ENCODE results near the gene CALD1. TPM values are rescaled to one million over a fixed set of nuclear protein-coding genes. Genes with fewer than 3 reads are reported as not detected.

CALD1 gene
- polyA plus RNA-seq, 1 donor from 2014 or later, result 8.0 TPM

GRCh38 chr7:134747326-134747725 lies 32.1 kb upstream of the CALD1 start:
- Histone ChIP-seq H3K9me3 (ENCODE audit: low read length) (no peaks in the 10 kb centered on the region), H3K79me2 (replicated peaks; ENCODE audit: insufficient read depth, low read length) (no peaks in the 10 kb centered on the region), H3K36me3 (ENCODE audit: insufficient read depth, low read length) (no peaks in the 10 kb centered on the region), H3K9ac (ENCODE audit: low read length) (no peak overlapping the region), H3K27me3 (ENCODE audit: insufficient read depth, low read depth, low read length) (no peaks in the 10 kb centered on the region), H3K27ac (ENCODE audit: low read length) (no peak overlapping the region), H3K4me2 (ENCODE audit: low read length) (no peak overlapping the region), H3F3A (ENCODE audit: insufficient read depth, low read length, poor library complexity, severe bottlenecking) (no peaks in the 10 kb centered on the region), H2AFZ (ENCODE audit: low read depth, low read length) (no peak overlapping the region), H3K9me2 (ENCODE audit: insufficient read depth, low read length) (no peaks in the 10 kb centered on the region), H3K4me3 (ENCODE audit: low read length) (no peak overlapping the region), H4K20me1 (ENCODE audit: insufficient read depth) (no peaks in the 10 kb centered on the region)
- TF ChIP-seq MXI1 (conservative IDR thresholded peaks at IDR 0.05; ENCODE audit: poor library complexity, severe bottlenecking) (no peak), SMC3 (conservative IDR thresholded peaks at IDR 0.05; ENCODE audit: poor library complexity) (no peak), REST (IDR thresholded peaks at IDR 0.05; ENCODE audit: borderline replicate concordance) (no peak)

- Histone ChIP-seq H3K9me3 (ENCODE audit: low read length) (no peaks in the 10 kb centered on the region), H3K36me3 (ENCODE audit: insufficient read depth, low read length) (no peaks in the 10 kb centered on the region), H3K27me3 (ENCODE audit: insufficient read depth, low read depth, low read length) (no peaks in the 10 kb centered on the region), H4K20me1 (ENCODE audit: insufficient read depth) (no peaks in the 10 kb centered on the region), H3F3A (ENCODE audit: insufficient read depth, low read length, poor library complexity, severe bottlenecking) (no peaks in the 10 kb centered on the region), H3K4me3 (ENCODE audit: low read length) (no peak overlapping the region), H3K79me2 (replicated peaks; ENCODE audit: insufficient read depth, low read length) (no peaks in the 10 kb centered on the region), H3K9ac (ENCODE audit: low read length) (no peak overlapping the region), H3K27ac (ENCODE audit: low read length) (no peak overlapping the region), H3K4me2 (ENCODE audit: low read length) (no peak overlapping the region), H3K9me2 (ENCODE audit: insufficient read depth, low read length) (no peaks in the 10 kb centered on the region), H2AFZ (ENCODE audit: low read depth, low read length) (no peak overlapping the region)
- TF ChIP-seq POLR2AphosphoS5 (IDR thresholded peaks at IDR 0.05), result no peak
- no peak for TF ChIP-seq EP300 (conservative IDR thresholded peaks at IDR 0.05; ENCODE audit: poor library complexity, severe bottlenecking)
- TF ChIP-seq EZH2 (IDR thresholded peaks at IDR 0.05; ENCODE audit: borderline replicate concordance, insufficient read depth, low read length, poor library complexity, severe bottlenecking), result no peak
- TF ChIP-seq SMC3 (conservative IDR thresholded peaks at IDR 0.05; ENCODE audit: poor library complexity), result no peak
- TF ChIP-seq CTCF (IDR thresholded peaks at IDR 0.05; ENCODE audit: poor library complexity, severe bottlenecking), result no peak
- no peak for TF ChIP-seq REST (IDR thresholded peaks at IDR 0.05; ENCODE audit: borderline replicate concordance)
- no peak for TF ChIP-seq TAF1 (IDR thresholded peaks at IDR 0.05; ENCODE audit: low read depth)
- no peak for TF ChIP-seq MXI1 (conservative IDR thresholded peaks at IDR 0.05; ENCODE audit: poor library complexity, severe bottlenecking)
- no peak for TF ChIP-seq RAD21 (conservative IDR thresholded peaks at IDR 0.05)
These were observed 29.1 kb upstream of the CALD1 start for GRCh38 chr7:134750083-134751062.
